Ureter (tissue), 1 donor: ENCODE data around the gene TPH2. TPM values are rescaled to one million over a fixed set of nuclear protein-coding genes. Genes with fewer than 3 reads are reported as not detected.

ENCODE experiments used
- DNase-seq: peaks from one replicate; pipeline ENCODE4 v3.0.0-alpha.2; 2020; ENCODE audit warnings: low spot score
- total RNA-seq: library from RNA; stranded (reverse); gene quantifications from one replicate; pipeline ENCODE4 v1.2.4, GENCODE V29; 2023
- donor health status: DM: yes; HTN: yes; CAD: no.

Gene TPH2
- total RNA-seq, 1 donor from 2014 or later: not detected

DNA sequence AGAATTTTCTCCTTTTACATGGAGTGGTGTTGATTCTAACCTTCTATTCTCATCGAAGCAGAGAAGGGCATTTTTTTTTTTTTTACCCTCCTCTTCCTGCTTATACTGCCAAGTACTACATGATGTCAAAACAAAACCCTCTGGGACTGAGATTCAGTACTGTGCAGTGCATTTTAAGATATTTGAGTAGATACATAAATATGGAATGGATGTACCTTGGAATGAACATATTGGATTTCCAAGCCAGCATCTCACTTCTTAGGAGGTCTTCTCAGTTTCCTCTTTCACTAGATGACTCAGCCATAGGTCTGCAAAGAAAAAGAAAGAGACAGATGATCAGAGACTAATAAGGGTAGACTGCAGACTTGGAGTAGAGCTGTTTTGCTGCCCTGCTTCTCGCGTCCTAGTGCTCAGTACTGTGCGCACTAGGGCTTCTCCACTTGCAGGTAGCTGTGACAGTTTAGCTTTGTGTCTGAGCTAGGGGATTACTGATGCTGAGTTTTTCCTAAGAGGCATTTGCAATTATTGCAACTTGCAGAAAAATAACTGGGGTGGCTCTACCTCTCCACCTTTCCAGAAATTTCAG is 20.4 kb downstream of the TPH2 start:
- DNase-seq: no peak

DNA sequence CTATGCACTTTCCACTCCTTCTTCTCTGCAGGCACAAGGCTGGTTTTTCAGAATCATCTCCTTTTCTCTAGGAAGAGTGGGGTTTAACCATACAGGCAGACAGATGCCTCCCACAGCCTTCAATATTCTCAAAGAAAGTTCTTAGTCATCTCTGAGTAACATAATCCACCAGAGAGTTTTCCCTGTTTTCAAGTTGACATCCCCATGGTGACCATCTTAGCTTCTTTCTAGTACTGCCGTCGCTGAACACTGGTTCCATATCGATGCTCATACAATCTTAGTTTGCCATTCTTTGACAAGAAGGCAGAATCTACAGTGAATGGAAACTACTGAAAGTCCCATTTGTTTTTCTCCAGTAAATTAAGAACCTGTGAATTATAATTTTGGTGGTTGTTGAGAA is 28.6 kb downstream of the TPH2 start:
- DNase-seq: no peak

DNA sequence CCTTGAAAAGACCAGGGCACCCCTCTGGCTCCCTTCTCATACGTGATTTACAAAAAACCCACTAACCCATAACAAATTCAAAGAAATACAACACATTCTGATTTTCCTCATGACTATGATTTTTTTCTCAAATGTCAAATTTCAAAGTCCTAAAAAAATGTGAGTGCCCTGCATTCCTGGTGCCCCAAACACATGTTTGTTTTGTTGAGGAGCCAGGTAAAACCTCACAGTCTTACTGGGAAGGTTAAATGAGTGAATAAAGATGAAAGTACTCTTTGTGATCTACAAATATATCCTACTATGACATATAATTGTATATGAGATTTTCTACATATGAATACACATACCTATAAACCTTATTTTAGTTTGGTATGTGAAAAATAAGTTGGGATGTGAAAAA is 30.7 kb downstream of the TPH2 start:
- no peak for DNase-seq

DNA sequence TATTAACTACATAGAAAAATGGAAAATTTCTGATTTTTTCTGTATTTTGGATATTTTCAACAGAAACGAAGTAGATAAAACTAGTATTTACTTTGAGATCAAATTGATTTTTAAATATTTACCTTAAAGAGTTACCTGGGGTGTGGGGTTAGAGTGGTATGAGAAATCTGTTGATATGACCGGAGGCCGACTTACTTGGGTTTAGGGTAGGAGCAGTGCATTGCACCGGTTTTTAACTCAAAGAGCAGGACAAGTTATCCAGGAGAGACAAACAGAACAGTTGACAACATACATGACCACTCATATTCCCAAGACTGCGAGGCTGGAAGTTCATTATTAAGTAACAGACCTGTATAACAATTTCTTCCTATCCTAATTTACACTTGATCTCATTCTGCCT is 31.4 kb downstream of the TPH2 start:
- no peak for DNase-seq

DNA sequence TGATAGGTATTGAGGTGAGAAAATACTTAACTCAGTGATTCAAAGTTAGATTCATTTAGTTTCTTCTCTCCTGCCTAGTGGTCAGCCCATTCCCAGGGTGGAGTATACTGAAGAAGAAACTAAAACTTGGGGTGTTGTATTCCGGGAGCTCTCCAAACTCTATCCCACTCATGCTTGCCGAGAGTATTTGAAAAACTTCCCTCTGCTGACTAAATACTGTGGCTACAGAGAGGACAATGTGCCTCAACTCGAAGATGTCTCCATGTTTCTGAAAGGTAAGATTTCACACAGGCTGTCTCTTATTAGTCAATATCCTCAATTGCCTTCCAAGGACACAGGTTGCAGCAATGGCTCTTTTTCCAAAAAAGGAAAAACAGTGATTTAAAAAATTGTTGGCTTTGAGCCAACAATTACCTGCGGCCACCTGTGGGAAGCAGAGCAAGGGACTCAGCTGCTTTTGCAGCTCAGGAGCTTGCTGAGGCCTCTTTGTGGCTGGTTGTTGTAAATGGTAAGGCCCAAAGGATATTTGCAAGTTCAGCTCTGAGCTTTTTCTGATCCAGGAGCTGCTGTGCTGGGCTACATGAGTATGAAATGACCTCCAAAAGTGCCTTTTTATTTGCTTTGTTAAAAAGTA is 33.9 kb downstream of the TPH2 start:
- no peak for DNase-seq

DNA sequence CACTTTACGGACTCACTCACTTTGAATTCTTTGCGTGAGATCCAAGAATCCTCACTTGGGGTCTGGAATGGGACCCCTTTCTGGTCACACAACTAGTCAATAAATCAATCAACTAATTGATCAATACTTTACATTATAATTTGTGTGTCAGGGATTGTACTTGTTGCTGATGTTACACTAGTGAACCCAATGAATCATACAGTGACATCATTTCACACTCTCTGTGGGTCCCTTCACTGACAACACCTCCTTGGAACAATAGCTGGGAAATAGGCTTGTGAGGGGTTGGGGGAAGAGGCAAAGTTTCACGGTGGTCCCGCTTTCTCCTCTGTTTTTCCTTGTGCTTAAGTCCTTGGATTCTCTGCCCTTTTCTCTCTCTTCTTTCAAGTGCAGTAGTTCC is 35.0 kb downstream of the TPH2 start:
- no peak for DNase-seq

DNA sequence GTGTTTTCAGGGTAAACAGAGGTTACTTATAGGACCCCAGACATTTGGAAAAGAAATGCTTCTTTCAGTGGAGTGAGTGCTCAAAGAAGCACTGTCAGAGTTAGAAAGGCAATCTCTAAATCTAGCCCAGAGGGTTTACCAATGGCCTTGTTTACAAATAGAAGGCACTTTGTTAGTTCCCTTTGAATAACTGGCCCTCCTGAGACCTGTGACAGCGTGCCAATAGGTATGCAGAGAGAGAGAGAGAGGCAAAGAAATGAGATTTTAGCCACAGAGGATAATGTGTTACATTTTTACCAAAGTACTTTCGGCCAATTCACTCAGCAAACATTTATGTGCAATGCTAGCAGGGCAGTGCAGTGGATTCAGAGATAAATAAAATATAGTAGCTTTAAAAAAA is 41.9 kb downstream of the TPH2 start:
- DNase-seq: no peak

DNA sequence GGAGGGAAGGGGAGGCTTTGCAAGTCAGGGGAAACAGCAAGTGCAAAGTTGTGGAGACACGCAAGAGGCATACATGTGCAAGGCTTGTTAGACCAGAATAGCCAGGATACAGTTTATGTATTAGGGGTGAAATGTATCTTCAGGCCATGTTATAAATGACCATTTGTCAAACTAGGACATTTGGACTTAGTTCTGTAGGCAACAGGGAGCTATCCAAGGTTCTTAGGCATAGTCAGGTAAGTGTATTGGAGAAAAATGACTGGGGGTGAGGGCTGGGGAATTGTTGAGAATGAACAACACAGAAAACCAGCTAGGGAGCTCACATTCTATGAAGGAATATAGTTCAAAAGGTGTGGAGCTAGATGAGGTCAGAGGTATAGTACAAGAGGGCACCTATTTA is 42.5 kb downstream of the TPH2 start:
- no peak for DNase-seq

DNA sequence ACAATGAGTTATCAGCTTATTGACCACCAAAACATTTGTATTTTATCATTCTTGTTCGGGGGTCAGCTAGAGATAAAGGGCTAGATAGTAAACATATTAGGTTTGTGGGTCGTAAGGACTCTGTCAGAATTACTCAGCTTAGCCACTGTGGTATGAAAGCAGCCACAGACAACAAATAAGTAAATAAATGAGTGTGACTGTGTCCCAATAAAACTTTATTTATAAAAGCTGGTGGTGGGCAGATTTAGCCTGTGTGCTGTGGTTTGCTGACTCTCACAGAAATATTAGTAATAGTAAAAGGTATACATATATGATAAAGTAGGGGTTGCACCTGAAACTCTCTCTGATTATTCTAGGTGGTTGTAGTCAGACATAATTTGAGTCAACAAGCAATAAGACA is 56.1 kb downstream of the TPH2 start:
- no peak for DNase-seq

DNA sequence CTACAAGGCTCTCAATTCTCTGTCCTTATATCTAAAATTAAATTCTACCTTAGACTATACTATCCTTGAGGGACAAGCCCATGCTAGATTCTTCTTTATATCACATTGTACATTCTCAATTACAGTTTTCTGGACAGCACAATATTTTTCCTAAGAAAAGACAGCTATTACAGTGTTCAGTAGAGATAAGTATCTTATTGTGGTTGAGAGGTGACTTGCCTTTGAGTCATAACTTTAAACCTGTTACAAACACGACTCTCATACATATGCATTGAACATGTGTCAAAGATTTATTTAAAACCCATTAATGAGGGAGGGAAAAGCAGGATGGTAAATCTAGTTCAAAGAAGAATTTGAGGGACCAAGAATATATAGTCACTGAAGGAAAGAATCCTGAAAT is 61.1 kb downstream of the TPH2 start:
- no peak for DNase-seq

DNA sequence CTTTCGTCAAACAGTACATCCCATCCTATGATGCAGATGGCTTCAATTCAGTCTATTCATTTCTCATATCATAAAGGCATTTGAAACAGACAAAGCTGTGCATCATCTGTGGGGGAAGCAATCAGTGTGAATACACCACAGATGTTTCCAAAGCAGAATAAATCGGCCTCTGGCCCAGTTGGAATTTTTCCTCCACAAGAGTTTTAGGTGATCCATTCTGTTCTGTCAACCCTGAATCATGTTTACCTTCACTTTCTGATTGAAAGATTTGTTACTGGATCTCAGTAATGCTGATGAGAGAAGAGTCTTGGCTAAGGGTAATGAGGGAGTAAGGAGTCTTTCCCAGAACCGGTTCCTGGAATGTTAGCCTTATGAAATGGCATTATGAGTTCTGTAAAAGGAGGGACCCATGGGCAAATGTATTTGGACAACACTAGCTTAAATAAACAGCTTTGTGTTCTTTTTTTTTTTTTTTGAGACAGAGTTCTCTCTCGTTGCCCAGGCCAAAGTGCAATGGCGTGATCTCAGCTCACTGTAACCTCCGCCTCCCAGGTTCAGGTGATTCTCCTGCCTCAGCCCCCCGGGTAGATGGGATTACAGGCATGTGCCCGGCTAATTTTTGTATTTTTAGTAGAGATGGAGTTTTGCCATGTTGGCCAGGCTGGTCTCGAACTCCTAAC is 62.5 kb downstream of the TPH2 start:
- DNase-seq: no peak

DNA sequence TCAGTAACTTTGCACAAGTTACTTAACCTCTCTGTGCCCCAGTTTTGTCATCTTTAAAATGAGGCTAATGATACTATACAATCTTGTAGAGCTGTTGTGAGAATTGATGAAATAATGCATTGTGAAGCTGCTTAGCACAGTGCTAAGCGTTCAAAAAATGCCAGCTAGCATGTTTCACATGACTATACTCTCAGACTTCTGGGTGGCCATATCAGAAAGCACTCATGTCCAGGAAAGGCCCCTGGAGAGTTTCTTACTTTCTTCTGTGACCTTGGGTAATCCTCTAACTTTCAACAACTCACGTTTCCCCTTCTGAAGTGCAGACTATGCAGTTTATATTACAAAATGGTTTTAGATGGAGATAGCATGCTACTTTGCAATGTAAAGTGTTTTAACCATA is 68.1 kb downstream of the TPH2 start:
- DNase-seq: no peak

DNA sequence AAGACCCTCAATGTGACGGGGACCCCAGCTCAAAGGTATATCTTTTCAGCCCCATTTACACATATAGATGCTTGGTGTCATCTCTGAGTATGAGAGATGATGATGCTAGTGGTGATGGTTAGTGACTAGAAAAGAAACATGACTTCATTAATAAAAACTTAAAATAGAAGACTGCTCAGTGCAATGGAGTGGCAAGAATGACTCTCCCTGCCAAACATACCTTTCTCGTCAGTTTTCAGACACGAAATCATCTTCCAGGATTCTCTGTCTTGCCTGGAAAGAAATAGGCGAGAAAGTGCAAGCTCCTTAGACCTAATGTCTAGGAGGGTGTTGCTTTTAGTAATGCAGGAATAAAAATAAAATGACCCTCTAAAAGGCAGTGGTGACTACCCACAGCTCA is 71.7 kb downstream of the TPH2 start:
- DNase-seq: no peak

DNA sequence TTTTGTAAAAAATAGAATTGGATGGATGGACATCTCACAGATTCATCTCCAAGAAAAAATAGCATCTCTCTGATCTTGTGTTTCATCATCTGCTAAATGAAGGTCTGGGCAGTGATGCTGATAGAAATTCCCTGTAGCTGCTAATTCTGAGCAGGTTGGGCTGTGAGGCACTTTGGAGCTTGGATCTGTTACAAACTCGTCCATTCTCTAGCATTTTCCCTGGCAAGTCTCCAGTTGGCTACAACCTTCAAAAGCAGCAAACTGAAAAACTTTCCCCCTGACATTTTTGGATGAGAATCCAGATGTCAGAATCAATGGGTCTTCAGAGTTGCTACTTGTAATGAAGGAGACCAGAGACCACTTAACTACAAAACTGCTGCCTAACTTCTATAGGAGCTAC is 72.7 kb downstream of the TPH2 start:
- DNase-seq: no peak

DNA sequence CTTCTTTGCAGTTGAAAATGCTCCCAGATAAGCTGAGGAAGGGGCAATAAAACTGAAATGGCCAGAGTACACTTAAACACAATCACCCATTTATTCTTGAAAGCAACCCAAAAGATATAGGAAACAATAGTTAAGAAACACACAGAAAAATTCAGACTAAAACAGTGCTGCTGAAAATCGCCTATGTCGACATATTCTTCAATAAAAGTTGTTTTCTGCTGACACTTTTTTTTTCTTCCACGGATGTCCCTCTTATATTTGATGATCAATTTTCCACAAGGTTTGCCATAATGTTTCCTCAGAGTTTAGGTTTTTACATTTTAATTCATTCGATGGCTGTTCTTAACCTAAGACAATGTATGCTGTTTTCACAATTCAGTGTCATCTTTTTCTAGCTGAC is 74.2 kb downstream of the TPH2 start:
- no peak for DNase-seq

DNA sequence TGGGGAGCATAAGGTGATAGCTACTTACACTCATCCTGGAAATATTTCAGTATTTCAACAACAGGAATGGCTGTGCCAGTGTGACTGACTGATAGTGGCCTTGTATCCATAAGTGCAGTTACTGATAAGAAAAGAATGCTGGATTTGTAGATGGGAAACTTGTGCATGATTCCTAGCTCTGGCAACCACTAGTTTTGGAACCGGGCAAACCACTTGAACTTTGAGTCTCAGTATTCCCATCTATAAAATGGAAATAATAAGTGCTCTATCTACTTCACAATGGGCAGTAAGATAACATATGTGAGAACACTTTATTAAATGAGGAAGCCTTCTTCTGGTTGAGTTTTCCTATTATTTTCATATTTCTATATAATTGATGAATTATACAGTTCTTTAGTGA is 77.2 kb downstream of the TPH2 start:
- no peak for DNase-seq

DNA sequence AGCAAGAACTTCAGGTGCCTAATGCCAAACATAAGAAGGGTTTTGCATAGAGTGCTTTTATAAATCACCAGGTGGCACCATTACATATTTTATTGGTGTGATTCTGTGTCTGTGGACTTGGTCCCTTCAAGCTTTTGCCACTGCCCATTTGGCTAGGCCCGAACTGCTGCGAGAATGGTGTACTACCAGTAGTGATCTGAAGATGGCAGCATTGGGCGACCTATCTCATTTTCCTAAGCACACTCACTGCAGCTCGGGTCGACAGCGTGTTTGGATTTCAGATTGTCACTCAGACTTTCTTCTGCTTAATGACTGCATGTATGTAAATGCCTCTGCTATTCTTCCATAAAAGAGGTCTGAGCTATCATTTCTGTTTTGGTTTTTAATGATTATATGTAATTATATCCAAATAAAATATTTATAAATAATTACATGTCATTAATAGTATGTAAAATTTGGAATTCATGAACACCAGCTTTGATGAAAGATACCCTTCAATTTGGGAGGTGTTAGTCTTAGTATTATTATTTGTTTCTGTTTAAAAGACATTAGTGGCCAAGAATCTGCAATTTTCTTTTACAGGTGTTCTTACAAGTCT is 78.5 kb downstream of the TPH2 start:
- DNase-seq: peak; percentile 75

DNA sequence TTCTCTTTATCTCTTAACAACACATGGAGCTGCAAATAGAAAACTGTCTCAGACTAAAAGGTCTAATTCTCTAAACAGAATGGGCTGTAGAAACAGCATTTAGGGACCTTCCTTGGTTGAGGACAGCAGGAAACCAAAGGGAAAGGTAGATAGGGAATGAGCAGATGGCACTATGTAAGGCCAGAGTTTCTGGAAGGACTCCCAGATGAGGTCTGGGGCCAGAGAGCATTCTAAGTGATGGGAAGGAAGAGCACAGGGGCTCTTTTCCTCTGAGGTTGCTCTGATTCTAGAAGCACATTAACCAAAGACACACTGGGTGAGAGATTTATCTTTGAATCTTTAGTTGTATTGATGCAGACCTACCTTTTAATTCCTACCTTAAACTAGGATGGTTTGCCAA is 79.4 kb downstream of the TPH2 start:
- no peak for DNase-seq

DNA sequence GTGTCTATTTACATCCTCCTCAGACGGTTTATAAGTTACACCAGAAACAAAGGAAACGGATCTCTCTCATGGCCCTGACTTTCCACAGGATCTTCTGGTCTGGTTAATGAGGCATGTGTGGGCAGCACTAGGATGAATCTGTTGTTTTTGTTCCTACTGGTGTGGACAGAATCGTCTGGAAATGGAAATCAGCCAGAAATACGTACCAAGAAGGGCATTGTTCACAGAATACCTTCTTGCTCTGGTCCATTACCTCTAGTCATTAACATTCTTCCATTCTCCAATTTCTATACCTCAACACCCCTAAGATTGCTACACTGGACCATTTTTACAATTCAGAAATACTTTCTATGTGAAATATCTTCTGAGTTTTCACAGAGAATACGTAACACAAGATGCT is 86.0 kb downstream of the TPH2 start:
- DNase-seq: no peak

DNA sequence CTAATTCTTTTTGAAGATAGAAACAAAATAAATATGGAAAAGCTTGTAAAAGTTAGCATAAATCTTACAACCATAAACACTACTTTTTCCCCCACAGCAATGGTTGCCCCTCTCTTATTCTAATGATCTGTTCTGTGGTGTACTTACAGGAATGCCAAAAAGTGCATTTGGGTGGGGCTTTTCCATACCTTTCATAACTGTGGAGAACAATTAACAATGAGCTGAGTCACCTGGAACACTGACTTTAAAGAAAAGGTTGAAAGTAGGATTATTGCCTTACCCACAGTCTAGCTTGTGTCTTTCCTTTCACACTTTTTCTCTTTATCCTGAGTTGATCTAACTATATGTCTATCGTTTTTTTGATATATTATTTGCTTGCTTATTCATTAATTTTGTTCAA is 86.9 kb downstream of the TPH2 start:
- DNase-seq: no peak

DNA sequence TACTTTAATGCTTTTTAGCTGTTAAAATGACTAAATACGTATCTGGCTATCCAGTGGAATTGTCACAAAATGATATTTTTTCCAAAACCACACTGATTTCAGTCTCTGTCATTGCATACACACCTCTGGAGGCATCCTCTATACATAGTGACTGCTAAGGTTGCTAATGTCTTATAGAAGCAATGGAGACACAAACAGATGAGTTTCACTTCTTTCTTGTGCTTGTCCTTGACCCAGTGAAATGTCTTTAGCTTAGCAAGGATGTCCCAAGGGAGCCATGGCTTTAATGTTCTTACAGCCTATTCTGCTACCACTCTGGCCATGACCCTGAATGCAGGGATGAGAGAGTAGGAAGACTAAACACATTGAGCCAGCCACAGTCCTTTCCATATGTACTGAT is 90.3 kb downstream of the TPH2 start:
- DNase-seq: no peak

DNA sequence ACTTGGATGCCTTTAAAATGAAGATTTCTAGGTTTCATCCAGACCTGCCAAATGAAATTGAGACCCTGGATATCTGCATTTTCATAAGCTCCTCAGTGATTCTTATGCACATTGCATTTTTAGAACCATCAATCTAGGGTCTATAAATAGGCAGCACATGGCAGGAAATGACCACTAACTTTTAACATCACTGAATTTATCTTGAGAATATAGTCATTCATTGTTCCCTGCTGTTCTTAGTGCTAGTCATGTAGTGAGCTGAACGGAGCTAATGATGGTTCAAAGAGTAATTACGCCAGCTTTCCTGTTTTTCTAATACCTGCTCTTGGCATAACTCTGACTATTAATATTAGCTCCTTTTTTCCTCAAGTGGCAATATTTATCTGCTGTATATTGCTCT is 91.6 kb downstream of the TPH2 start:
- DNase-seq: no peak

DNA sequence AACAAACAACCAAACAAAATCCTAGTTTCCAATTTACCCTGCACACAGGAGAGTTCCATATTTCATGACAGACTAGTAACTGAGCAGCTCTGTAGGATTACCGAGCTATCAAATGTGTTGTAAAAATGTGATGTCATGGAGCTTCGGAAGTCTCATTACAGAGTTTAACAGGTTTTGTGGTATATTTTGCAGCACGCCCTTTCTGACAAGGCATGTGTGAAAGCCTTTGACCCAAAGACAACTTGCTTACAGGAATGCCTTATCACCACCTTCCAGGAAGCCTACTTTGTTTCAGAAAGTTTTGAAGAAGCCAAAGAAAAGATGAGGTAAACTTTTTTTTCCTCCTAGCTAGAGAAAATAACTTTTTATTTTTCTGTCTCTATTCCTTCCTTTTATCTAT is 92.4 kb downstream of the TPH2 start:
- no peak for DNase-seq
